Fibroblast of mammary gland (primary cell): Measurements from ENCODE around the gene NECAB2.

Source experiments
- DNase-seq: peaks from one replicate; pipeline ENCODE4 v3.0.0-alpha.2; 2010; ENCODE audit warnings: low read depth
- H3K4me3 ChIP-seq: 2 replicates; pipeline ENCODE4 v1.5.1; 2011; ENCODE audit warnings: low read depth, mild to moderate bottlenecking, low read length, moderate library complexity; ENCODE audit not compliant: control insufficient read depth
- CTCF ChIP-seq: conservative IDR thresholded peaks from 2 replicates; pipeline ENCODE4 v1.5.1; 2011; ENCODE audit warnings: low read depth, low read length, inconsistent platforms; ENCODE audit not compliant: control insufficient read depth, insufficient read depth

Gene NECAB2

DNA sequence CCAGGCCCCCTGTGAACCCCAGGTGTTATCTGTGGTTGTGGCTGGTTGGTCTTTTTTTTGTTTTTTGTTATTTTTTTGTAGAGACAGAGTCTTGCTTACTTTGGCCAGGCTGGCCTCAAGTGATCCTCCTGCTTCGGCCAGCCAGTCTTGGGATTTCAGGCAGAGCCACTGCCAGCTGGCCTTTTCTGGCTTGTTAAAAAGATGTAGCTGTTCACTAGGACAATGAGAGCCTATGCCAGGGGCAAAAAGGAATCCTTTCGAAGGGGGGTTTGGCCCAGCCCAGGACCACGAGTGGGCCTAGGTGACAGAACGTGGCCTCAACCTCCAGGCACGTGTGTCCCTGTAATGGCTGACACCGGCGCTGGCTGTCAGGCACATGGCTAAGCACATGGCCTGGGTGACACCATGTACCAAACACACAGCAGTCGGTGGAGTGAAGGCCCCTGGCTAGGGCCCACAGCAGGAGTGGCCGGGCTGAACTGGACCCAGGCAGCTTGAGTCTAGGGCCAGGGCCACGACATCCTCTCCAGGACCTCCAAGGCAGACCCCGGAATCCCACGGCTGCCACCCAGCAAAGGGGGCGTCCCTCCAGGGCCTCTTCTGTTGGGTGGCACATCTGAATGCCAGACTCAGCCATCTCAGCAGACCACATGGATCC is 81.5 kb downstream of the NECAB2 start:
- TF ChIP-seq CTCF: no peak
- H3K4me3 ChIP-seq: no peak overlapping the region
- DNase-seq: no peak

GRCh38 chr16:84050316-84050715 is 82.3 kb downstream of the NECAB2 start:
- no peak overlapping the region for H3K4me3 ChIP-seq
- no peak for DNase-seq
- TF ChIP-seq CTCF: no peak

DNA sequence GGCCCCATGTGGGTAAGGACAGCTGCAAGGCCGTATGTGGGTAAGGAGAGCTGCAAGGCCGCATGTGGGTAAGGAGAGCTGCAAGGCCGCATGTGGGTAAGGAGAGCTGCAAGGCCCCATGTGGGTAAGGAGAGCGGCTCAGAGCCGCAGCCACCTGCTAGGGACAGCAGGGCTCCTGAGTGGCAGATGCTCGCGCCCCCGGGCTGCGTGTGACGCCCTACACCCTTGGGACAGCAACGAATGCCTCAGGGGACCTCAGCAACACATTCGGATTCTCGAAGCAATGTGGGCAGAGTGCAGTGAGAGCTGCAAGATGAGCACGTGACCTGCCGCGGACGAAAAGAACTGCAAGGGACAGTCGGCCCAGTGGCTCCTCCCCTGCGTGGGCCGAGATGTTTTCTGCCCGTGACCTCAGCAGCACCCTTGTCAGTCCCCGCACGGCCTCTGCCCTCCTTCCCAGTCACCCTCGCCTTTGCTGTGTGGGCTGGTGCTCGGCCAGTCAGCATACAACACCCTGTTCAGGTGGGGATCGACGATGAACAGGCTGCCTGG is 84.1 kb downstream of the NECAB2 start:
- no peak for TF ChIP-seq CTCF

More for the DNA sequence above, 84.1 kb downstream of the NECAB2 start:
- no peak overlapping the region for H3K4me3 ChIP-seq
- DNase-seq: peak; percentile 18
